Hepatocyte (in vitro differentiated cells): ENCODE data around the gene TAL1. TPM values are rescaled to one million over a fixed set of nuclear protein-coding genes. Genes with fewer than 3 reads are reported as not detected.

Source experiments
- DNase-seq: peaks from one replicate; pipeline ENCODE4 v3.0.0-alpha.2; 2016; ENCODE audit warnings: low spot score
- H2AFZ ChIP-seq: fragments of 200-600 bp; sonication (generic); 2 replicates; pipeline ENCODE4 v1.6.0; 2016; ENCODE audit warnings: antibody characterized with exemption, mild to moderate bottlenecking
- H3K27ac ChIP-seq: fragments of 200-600 bp; sonication (generic); 2 replicates; pipeline ENCODE4 v1.5.1; 2016; ENCODE audit warnings: mild to moderate bottlenecking
- H3K27me3 ChIP-seq: fragments of 200-600 bp; sonication (generic); 2 replicates; pipeline ENCODE4 v1.6.1; 2016
- H3K36me3 ChIP-seq: fragments of 200-600 bp; sonication (generic); replicated peaks from 2 replicates; pipeline ENCODE4 v1.5.1; 2016; ENCODE audit warnings: low read depth; ENCODE audit not compliant: insufficient read depth
- H3K4me1 ChIP-seq: fragments of 200-600 bp; sonication (generic); 2 replicates; pipeline ENCODE4 v1.5.1; 2016; ENCODE audit warnings: mild to moderate bottlenecking, moderate library complexity; ENCODE audit not compliant: insufficient read depth
- H3K4me2 ChIP-seq: fragments of 200-600 bp; sonication (generic); 2 replicates; pipeline ENCODE4 v1.6.0; 2016
- H3K4me3 ChIP-seq: fragments of 200-600 bp; sonication (generic); 2 replicates; pipeline ENCODE4 v1.5.1; 2016; ENCODE audit warnings: mild to moderate bottlenecking
- H3K79me2 ChIP-seq: fragments of 200-600 bp; sonication (generic); 2 replicates; pipeline ENCODE4 v1.6.0; 2017; ENCODE audit warnings: mild to moderate bottlenecking
- H3K9me2 ChIP-seq: fragments of 200-600 bp; sonication (generic); replicated peaks from 2 replicates; pipeline ENCODE4 v1.6.0; 2017; ENCODE audit warnings: mild to moderate bottlenecking; ENCODE audit not compliant: insufficient read depth
- H3K9me3 ChIP-seq: fragments of 200-600 bp; sonication (generic); 2 replicates; pipeline ENCODE4 v1.5.1; 2016; ENCODE audit warnings: low read depth, mild to moderate bottlenecking
- H4K20me1 ChIP-seq: fragments of 200-600 bp; sonication (generic); 2 replicates; pipeline ENCODE4 v1.6.0; 2016; ENCODE audit warnings: mild to moderate bottlenecking; ENCODE audit not compliant: insufficient read depth, poor library complexity, severe bottlenecking
- EZH2 ChIP-seq: fragments of 200-600 bp; sonication (generic); IDR thresholded peaks from 2 replicates; pipeline ENCODE4 v1.6.1; 2016; ENCODE audit warnings: antibody characterized with exemption, mild to moderate bottlenecking, borderline replicate concordance
- EZH2phosphoT487 ChIP-seq: fragments of 200-600 bp; sonication (generic); IDR thresholded peaks from one replicate; pipeline ENCODE4 v1.6.1; 2018; ENCODE audit warnings: antibody characterized with exemption, mild to moderate bottlenecking, low read depth, moderate library complexity; ENCODE audit not compliant: unreplicated experiment, severe bottlenecking
- WGBS: methylation state at CpG from one replicate; pipeline ENCODE4 v1.1.6; 2016; ENCODE audit warnings: low lambda C conversion rate; ENCODE audit errors: missing lambda C conversion rate; 5-methylcytosine and 5-hydroxymethylcytosine counted together
- polyA plus RNA-seq: library from polyadenylated mRNA; unstranded; fragments of >200 nt; fragmentation: Nextera tagmentation; extraction: Ambion mirVana; gene quantifications from 2 replicates; pipeline ENCODE4 v1.2.1, GENCODE V29; 2016
- total RNA-seq: library from RNA; depleted of rRNA; stranded (reverse); fragments of >200 nt; gene quantifications from 2 replicates; pipeline ENCODE4 v1.2.3, GENCODE V29; 2014
- TF ChIP-seq, protein P1 (sequence below): fragments of 200-600 bp; sonication (generic); IDR thresholded peaks from 2 replicates; pipeline ENCODE4 v1.5.1; 2016; ENCODE audit warnings: antibody characterized with exemption, mild to moderate bottlenecking; ENCODE audit not compliant: poor library complexity

The TAL1 gene
- total and polyA plus RNA-seq, 2 experiments from 2014 or later, result 0.13 TPM; not detected in 1

GRCh38 chr1:47188791-47189785 lies 42.9 kb downstream of the TAL1 start:
- no peak for TF ChIP-seq EZH2phosphoT487
- no peak for TF ChIP-seq EZH2
- TF ChIP-seq, protein P1, sequence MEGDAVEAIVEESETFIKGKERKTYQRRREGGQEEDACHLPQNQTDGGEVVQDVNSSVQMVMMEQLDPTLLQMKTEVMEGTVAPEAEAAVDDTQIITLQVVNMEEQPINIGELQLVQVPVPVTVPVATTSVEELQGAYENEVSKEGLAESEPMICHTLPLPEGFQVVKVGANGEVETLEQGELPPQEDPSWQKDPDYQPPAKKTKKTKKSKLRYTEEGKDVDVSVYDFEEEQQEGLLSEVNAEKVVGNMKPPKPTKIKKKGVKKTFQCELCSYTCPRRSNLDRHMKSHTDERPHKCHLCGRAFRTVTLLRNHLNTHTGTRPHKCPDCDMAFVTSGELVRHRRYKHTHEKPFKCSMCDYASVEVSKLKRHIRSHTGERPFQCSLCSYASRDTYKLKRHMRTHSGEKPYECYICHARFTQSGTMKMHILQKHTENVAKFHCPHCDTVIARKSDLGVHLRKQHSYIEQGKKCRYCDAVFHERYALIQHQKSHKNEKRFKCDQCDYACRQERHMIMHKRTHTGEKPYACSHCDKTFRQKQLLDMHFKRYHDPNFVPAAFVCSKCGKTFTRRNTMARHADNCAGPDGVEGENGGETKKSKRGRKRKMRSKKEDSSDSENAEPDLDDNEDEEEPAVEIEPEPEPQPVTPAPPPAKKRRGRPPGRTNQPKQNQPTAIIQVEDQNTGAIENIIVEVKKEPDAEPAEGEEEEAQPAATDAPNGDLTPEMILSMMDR, result no peak
- H2AFZ ChIP-seq, result no peak overlapping the region
- no peak overlapping the region for H3K4me2 ChIP-seq
- WGBS, result 91% methylated on average over 7 of the region's 7 CpGs
- H3K36me3 ChIP-seq, result no peaks in the 10 kb centered on the region
- no peak for DNase-seq
- no peaks in the 10 kb centered on the region for H4K20me1 ChIP-seq
- H3K79me2 ChIP-seq, result no peaks in the 10 kb centered on the region
- no peak overlapping the region for H3K4me3 ChIP-seq
- no peaks in the 10 kb centered on the region for H3K27me3 ChIP-seq
- peaks cover 27% of the 10 kb centered on the region for H3K4me1 ChIP-seq
- no peaks in the 10 kb centered on the region for H3K9me2 ChIP-seq
- no peaks in the 10 kb centered on the region for H3K9me3 ChIP-seq
- no peak overlapping the region for H3K27ac ChIP-seq

GRCh38 chr1:47187926-47188250 lies 44.1 kb downstream of the TAL1 start:
- H3K9me2 ChIP-seq, result no peaks in the 10 kb centered on the region
- H3K27me3 ChIP-seq, result no peaks in the 10 kb centered on the region
- no peaks in the 10 kb centered on the region for H3K9me3 ChIP-seq
- DNase-seq, result no peak
- H3K27ac ChIP-seq, result peak overlapping the region; percentile 55
- no peak overlapping the region for H3K4me3 ChIP-seq
- peaks cover 24% of the 10 kb centered on the region for H3K4me1 ChIP-seq
- H3K4me2 ChIP-seq, result no peak overlapping the region
- H4K20me1 ChIP-seq, result no peaks in the 10 kb centered on the region
- WGBS, result 83% methylated on average over 2 of the region's 2 CpGs
- no peaks in the 10 kb centered on the region for H3K79me2 ChIP-seq
- TF ChIP-seq EZH2 (no peak), EZH2phosphoT487 (no peak)
- TF ChIP-seq, protein P1, result no peak
- no peak overlapping the region for H2AFZ ChIP-seq
- H3K36me3 ChIP-seq, result no peaks in the 10 kb centered on the region

DNA sequence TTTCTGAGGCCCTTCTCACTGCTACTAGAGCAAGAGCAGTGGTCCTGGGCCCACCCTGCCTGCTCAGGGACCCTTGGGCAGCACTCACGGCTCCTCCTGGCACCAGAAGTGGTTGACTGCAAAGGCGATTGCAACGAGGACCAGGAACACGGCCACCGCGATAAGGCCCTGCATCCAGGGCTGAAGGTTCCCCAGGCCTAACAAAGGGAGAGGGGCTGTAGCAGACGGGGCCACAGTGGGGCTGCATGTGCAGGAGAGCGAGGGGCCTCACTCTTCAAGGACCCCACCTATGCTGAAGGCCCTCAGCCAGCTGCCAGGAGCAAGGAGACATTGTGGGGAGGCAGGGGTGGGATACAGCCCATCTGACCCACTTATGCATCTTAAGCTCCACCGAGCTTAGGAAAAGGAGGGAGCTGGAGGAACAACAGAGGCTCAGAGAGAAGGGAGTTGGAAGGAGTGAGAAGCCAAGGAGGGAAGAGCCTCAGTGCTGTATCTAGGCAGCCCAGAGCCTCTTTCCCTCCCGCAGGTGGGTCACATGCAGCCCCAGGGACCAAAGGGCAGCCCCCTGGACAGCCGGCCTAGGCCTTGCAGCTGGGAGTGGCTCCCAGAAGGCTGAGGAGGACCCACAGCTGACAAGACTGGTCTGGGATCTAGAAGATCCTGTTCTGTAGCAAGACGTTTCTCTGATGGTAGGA lies 44.6 kb downstream of the TAL1 start:
- H3K36me3 ChIP-seq, result no peaks in the 10 kb centered on the region
- no peak overlapping the region for H2AFZ ChIP-seq
- no peaks in the 10 kb centered on the region for H4K20me1 ChIP-seq
- H3K4me3 ChIP-seq, result no peak overlapping the region
- peaks cover 19% of the 10 kb centered on the region for H3K4me1 ChIP-seq
- TF ChIP-seq EZH2 (no peak), EZH2phosphoT487 (no peak)
- TF ChIP-seq, protein P1, result no peak
- peak overlapping the region; percentile 55 for H3K27ac ChIP-seq
- peak; percentile 47 for DNase-seq
- WGBS, result 82% methylated on average over 12 of the region's 12 CpGs
- H3K79me2 ChIP-seq, result no peaks in the 10 kb centered on the region
- H3K4me2 ChIP-seq, result no peak overlapping the region
- H3K27me3 ChIP-seq, result no peaks in the 10 kb centered on the region
- H3K9me3 ChIP-seq, result no peaks in the 10 kb centered on the region
- H3K9me2 ChIP-seq, result no peaks in the 10 kb centered on the region
